ENCODE data around the gene SART3.
"Not testable (repeated sequence)": the region's sequence is repeated elsewhere in the genome, so short reads cannot be mapped to it uniquely, and the experiment has no call there.

SART3 gene

GRCh38 chr12:108487029-108487428, 73.9 kb downstream of the SART3 start:
- DNase-seq (ENCODE audit: low spot score) = not testable (repeated sequence)

GRCh38 chr12:108485371-108485770, 75.6 kb downstream of the SART3 start:
- DNase-seq (ENCODE audit: low spot score) = not testable (repeated sequence)

- no peak for DNase-seq (ENCODE audit: low spot score)
Measured at GRCh38 chr12:108484845-108485244, 76.1 kb downstream of the SART3 start.

DNA sequence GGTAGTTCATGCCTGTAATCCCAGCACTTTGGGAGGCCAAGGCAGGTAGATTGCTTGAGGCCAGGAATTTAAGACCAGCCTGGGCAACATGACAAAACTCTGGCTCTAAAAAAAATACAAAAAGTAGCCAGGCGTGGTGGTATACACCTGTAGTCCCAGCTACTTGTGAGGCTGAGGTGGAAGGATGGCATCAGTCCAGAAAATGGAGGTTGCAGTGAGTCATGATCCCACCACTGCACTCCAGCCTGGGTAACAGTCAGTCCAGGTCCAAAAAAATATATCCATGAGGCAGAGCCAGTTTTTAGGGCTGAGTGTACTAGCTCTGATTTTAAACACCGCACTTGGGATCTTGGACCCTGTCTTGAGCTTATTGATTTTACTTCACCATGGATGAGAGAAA, 76.5 kb downstream of the SART3 start:
- DNase-seq (ENCODE audit: low spot score) = no peak

DNA sequence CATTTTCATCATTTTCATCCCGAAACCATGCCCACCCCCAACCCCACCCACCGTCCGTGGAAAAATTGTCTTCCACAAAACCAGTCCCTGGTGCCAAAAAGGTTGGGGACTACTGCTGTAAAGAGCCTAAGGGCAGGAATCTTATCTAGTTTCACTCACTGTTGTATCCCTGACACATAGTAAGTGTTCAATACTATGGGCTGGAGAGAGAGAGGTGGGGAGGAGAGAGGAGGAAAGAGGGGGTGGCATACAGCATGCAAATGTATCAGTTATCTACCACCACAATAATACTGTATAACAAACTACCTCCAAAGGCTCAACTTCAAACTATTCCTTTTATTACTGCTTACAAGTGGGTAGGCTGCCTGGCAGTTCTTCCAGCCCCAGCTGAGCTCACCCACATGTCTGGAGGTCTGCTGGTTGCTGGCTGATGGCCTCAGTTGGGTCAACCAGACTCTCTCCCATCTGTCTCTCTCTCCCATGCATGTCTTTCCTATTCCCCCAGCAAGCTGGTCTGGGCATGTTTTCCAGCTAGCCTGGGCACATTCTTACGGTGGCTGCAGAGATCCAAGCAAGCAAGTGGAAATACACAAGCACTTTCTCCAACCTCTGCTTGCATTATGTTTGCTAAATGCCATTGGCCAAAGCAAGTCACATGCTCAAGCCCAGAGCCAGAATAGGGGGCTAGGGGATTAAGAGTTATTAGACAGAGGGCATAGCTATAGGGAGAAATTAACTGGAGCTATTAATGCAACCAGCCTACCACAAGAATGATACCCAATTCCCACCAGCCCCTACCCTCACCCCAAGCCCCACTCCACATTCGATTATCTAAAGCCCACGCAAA, 77.5 kb downstream of the SART3 start:
- no peak for DNase-seq (ENCODE audit: low spot score)

- no peak for DNase-seq (ENCODE audit: low spot score)
Measured at GRCh38 chr12:108482717-108483212, 78.2 kb downstream of the SART3 start.

- DNase-seq (ENCODE audit: low spot score) = no peak
Measured at GRCh38 chr12:108479364-108480070, 81.5 kb downstream of the SART3 start.

DNA sequence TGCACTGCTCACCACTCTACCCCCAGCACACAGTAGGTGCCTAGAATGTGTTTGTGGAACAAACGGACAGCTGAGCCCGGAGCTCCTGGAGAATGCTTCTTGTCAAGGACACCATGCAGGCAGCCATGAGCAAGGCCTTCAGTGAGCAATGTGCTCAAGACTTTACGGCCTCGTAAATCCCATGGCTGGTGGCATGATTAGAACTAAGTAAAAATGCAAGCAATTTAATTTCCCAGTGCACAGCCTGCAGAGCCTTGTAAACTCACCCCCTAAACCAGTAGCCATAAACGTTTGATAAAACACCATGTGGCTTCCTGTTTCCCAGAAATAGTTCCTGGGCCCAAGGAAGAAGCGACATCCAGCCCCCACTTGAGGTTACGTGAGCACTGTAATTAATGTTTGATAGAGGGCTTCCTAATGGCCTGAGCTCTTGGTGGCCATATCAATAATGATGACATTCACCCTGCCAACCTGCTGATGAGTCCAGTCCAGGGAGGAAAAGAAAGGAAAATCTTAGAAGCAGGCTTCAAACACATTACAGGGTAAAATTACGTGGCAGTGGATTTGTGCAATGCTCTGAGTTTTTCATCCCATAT, 82.3 kb downstream of the SART3 start:
- no peak for DNase-seq (ENCODE audit: low spot score)

DNA sequence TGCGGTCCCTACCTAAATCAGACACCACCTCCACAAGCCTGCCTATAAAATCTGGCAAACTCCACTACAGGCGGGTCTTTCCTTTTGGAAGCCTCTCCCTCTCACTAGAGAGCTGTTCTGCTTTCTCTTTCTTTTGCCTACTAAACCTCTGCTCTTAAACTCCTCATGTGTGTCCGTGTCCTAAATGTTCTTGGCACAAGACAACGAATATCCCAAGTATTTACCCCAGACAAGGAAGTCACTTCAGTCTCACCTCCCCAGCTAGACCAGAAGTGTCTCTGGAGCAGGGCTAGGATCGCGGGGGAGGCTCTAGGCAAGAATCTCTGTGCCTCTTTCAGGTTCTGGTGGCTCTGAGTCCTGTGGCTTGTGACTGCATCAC, 83.1 kb downstream of the SART3 start:
- DNase-seq (ENCODE audit: low spot score) = no peak

- DNase-seq (ENCODE audit: low spot score) = no peak
Measured at GRCh38 chr12:108477055-108477880, 83.7 kb downstream of the SART3 start.

- DNase-seq (ENCODE audit: low spot score) = no peak
Measured at GRCh38 chr12:108475396-108475795, 85.6 kb downstream of the SART3 start.

- DNase-seq (ENCODE audit: low spot score) = no peak
Measured at GRCh38 chr12:108473400-108474055, 87.4 kb downstream of the SART3 start.
